Measurements from ENCODE around the gene APOA4. TPM values are rescaled to one million over a fixed set of nuclear protein-coding genes. Genes with fewer than 3 reads are reported as not detected.

APOA4 gene
- total and polyA plus RNA-seq, 9 of the 15 experiments (the other 6 are each of a cell fraction or from before 2014, with no cell fraction given), result 0.07 TPM; not detected in 8

- TF ChIP-seq, protein P1, sequence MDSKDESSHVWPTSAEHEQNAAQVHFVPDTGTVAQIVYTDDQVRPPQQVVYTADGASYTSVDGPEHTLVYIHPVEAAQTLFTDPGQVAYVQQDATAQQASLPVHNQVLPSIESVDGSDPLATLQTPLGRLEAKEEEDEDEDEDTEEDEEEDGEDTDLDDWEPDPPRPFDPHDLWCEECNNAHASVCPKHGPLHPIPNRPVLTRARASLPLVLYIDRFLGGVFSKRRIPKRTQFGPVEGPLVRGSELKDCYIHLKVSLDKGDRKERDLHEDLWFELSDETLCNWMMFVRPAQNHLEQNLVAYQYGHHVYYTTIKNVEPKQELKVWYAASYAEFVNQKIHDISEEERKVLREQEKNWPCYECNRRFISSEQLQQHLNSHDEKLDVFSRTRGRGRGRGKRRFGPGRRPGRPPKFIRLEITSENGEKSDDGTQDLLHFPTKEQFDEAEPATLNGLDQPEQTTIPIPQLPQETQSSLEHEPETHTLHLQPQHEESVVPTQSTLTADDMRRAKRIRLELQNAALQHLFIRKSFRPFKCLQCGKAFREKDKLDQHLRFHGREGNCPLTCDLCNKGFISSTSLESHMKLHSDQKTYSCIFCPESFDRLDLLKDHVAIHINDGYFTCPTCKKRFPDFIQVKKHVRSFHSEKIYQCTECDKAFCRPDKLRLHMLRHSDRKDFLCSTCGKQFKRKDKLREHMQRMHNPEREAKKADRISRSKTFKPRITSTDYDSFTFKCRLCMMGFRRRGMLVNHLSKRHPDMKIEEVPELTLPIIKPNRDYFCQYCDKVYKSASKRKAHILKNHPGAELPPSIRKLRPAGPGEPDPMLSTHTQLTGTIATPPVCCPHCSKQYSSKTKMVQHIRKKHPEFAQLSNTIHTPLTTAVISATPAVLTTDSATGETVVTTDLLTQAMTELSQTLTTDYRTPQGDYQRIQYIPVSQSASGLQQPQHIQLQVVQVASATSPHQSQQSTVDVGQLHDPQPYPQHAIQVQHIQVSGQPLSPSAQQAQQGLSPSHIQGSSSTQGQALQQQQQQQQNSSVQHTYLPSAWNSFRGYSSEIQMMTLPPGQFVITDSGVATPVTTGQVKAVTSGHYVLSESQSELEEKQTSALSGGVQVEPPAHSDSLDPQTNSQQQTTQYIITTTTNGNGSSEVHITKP (IDR thresholded peaks at IDR 0.05; ENCODE audit: partially characterized antibody), result no peak
- TF ChIP-seq ARHGAP35 (IDR thresholded peaks at IDR 0.05; ENCODE audit: partially characterized antibody), result no peak
- TF ChIP-seq ERF (CRISPR knock-in tag; IDR thresholded peaks at IDR 0.05), result no peak
- no peak for TF ChIP-seq SFPQ (IDR thresholded peaks at IDR 0.05; ENCODE audit: low read depth, low read length)
- TF ChIP-seq, protein P2, sequence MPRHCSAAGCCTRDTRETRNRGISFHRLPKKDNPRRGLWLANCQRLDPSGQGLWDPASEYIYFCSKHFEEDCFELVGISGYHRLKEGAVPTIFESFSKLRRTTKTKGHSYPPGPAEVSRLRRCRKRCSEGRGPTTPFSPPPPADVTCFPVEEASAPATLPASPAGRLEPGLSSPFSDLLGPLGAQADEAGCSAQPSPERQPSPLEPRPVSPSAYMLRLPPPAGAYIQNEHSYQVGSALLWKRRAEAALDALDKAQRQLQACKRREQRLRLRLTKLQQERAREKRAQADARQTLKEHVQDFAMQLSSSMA (CRISPR knock-in tag; IDR thresholded peaks at IDR 0.05), result no peak
- no peak for TF ChIP-seq ZBTB1 (CRISPR knock-in tag; IDR thresholded peaks at IDR 0.05; ENCODE audit: borderline replicate concordance, low read depth)
- no peak for TF ChIP-seq PYGO2 (tag; IDR thresholded peaks at IDR 0.05)
- TF ChIP-seq CHD7 (IDR thresholded peaks at IDR 0.05; ENCODE audit: low read depth, low read length), result no peak
- TF ChIP-seq ETV6 (IDR thresholded peaks at IDR 0.05; ENCODE audit: borderline replicate concordance in 1 of 2, low read depth in 2 of 2, low read length in 1 of 2), result no peak
- no peak for TF ChIP-seq ETV6 (CRISPR knock-in tag; IDR thresholded peaks at IDR 0.05; ENCODE audit: borderline replicate concordance)
Measured at GRCh38 chr11:116812109-116812508, 11.0 kb downstream of the APOA4 start (continued).
